Measurements from ENCODE around the gene FNDC3A. TPM values are rescaled to one million over a fixed set of nuclear protein-coding genes. Genes with fewer than 3 reads are reported as not detected.

The FNDC3A gene
- total RNA-seq, 2 donors from 2014 or later, result 35.3 to 39.0 TPM

- Mint-ChIP-seq H3K27ac (peak overlapping the region; percentile 59 to 93), H3K36me3 (peaks cover 16% of the 10 kb centered on the region), H3K4me1 (ENCODE audit: low read depth in 2 of 2) (peaks cover 43 to 45% of the 10 kb centered on the region in 2 donors), H3K9me3 (peaks cover 3% of the 10 kb centered on the region), H3K4me3 (peak overlapping the region; percentile 46), H3K27me3 (no peaks in the 10 kb centered on the region)
- ATAC-seq (peak; percentile 65 to 86), DNase-seq (ENCODE audit: low spot score) (no peak)
Measured at GRCh38 chr13:49026851-49027250, 51.1 kb downstream of the FNDC3A start.

- H3K4me3 Mint-ChIP-seq, result no peak overlapping the region
- peaks cover 16% of the 10 kb centered on the region for H3K36me3 Mint-ChIP-seq
- peaks cover 40 to 43% of the 10 kb centered on the region in 2 donors for H3K4me1 Mint-ChIP-seq (ENCODE audit: low read depth in 2 of 2)
- ATAC-seq (peak in 1 of 2 donors; percentile 76), DNase-seq (ENCODE audit: low spot score) (no peak)
- peak overlapping the region; percentile 30 to 44 for H3K27ac Mint-ChIP-seq
- H3K27me3 Mint-ChIP-seq, result no peaks in the 10 kb centered on the region
- peaks cover 3% of the 10 kb centered on the region for H3K9me3 Mint-ChIP-seq
Measured at GRCh38 chr13:49029570-49029969, 53.9 kb downstream of the FNDC3A start.

GRCh38 chr13:49030213-49030612 is 54.5 kb downstream of the FNDC3A start:
- H3K4me3 Mint-ChIP-seq, result no peak overlapping the region
- no peak for DNase-seq (ENCODE audit: low spot score)
- H3K36me3 Mint-ChIP-seq, result peaks cover 16% of the 10 kb centered on the region
- H3K27ac Mint-ChIP-seq, result peak overlapping the region; percentile 30 to 44
- H3K27me3 Mint-ChIP-seq, result no peaks in the 10 kb centered on the region
- peaks cover 40 to 43% of the 10 kb centered on the region in 2 donors for H3K4me1 Mint-ChIP-seq (ENCODE audit: low read depth in 2 of 2)
- no peak for ATAC-seq
- peaks cover 3% of the 10 kb centered on the region for H3K9me3 Mint-ChIP-seq

- no peak overlapping the region for H3K27ac Mint-ChIP-seq
- ATAC-seq (no peak), DNase-seq (ENCODE audit: low spot score) (no peak)
- no peaks in the 10 kb centered on the region for H3K9me3 Mint-ChIP-seq
- H3K36me3 Mint-ChIP-seq, result no peaks in the 10 kb centered on the region
- H3K4me3 Mint-ChIP-seq, result no peak overlapping the region
- peaks cover 0 to 5% of the 10 kb centered on the region in 2 donors for H3K4me1 Mint-ChIP-seq (ENCODE audit: low read depth in 2 of 2)
- H3K27me3 Mint-ChIP-seq, result no peaks in the 10 kb centered on the region
Measured at GRCh38 chr13:49040872-49041271, 65.2 kb downstream of the FNDC3A start.

GRCh38 chr13:49042476-49042875 is 66.8 kb downstream of the FNDC3A start:
- Mint-ChIP-seq H3K9me3 (no peaks in the 10 kb centered on the region), H3K4me1 (ENCODE audit: low read depth in 2 of 2) (peaks cover 0 to 5% of the 10 kb centered on the region in 2 donors)

GRCh38 chr13:49044008-49044407 is 68.3 kb downstream of the FNDC3A start:
- H3K4me3 Mint-ChIP-seq, result no peak overlapping the region
- no peak for DNase-seq (ENCODE audit: low spot score)
- ATAC-seq, result no peak
- H3K9me3 Mint-ChIP-seq, result no peaks in the 10 kb centered on the region
- no peak overlapping the region for H3K27ac Mint-ChIP-seq
- H3K36me3 Mint-ChIP-seq, result peaks cover 6% of the 10 kb centered on the region
- no peaks in the 10 kb centered on the region for H3K27me3 Mint-ChIP-seq
- H3K4me1 Mint-ChIP-seq (ENCODE audit: low read depth in 2 of 2), result peaks cover 6 to 10% of the 10 kb centered on the region in 2 donors

More at GRCh38 chr13:49042476-49042875, 66.8 kb downstream of the FNDC3A start:
- Mint-ChIP-seq H3K36me3 (no peaks in the 10 kb centered on the region), H3K4me3 (no peak overlapping the region), H3K27me3 (no peaks in the 10 kb centered on the region), H3K27ac (no peak overlapping the region)
- ATAC-seq (no peak), DNase-seq (ENCODE audit: low spot score) (no peak)

DNA sequence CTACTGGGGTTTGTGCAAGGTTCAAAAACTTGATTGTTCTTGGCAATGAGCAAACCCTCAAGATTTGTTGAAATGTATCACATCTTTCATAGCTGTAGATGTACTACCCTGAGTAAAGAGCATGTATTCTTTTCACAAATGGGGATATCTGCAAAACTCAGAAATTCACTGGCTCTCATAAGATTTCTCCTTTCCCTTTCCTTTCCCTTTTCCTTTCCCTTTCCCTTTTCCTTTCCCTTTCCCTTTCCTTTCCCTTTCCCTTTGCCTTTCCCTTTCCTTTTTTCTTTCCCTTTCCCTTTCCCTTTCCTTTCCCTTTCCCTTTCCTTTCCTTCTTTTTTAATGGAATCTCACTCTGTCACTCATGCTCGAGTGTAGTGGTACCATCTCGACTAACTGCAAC is 69.1 kb downstream of the FNDC3A start:
- Mint-ChIP-seq H3K27ac (no peak overlapping the region), H3K27me3 (no peaks in the 10 kb centered on the region), H3K4me1 (ENCODE audit: low read depth in 2 of 2) (peaks cover 6 to 15% of the 10 kb centered on the region in 2 donors), H3K4me3 (no peak overlapping the region), H3K9me3 (no peaks in the 10 kb centered on the region), H3K36me3 (peaks cover 10% of the 10 kb centered on the region)
- ATAC-seq, result no peak
- DNase-seq (ENCODE audit: low spot score), result no peak

- DNase-seq (ENCODE audit: low spot score), result no peak
- ATAC-seq, result no peak
- Mint-ChIP-seq H3K4me3 (no peak overlapping the region), H3K27ac (no peak overlapping the region), H3K36me3 (peaks cover 14% of the 10 kb centered on the region), H3K9me3 (no peaks in the 10 kb centered on the region), H3K4me1 (ENCODE audit: low read depth in 2 of 2) (peaks cover 6 to 17% of the 10 kb centered on the region in 2 donors), H3K27me3 (no peaks in the 10 kb centered on the region)
Measured at GRCh38 chr13:49046002-49046401, 70.3 kb downstream of the FNDC3A start.

DNA sequence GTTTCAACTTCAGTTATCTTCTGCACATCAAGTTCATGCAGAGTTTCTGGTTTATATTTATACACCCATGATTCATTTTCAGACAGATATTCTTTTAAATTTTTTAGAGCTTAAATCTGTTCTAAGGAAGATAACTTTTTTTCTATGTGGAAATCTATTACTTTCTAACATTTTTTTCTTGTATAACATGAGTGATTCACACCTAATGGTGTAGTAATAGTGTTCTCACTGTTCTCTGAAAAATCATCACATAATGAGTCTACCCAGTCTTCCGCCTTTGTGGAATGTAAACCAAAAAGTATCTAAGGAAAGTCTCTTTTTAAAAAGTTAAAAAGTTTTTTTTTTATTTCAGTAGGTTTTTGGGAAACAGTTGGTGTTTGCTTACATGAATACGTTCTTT is 70.8 kb downstream of the FNDC3A start:
- no peak overlapping the region for H3K27ac Mint-ChIP-seq
- peaks cover 6 to 17% of the 10 kb centered on the region in 2 donors for H3K4me1 Mint-ChIP-seq (ENCODE audit: low read depth in 2 of 2)
- H3K9me3 Mint-ChIP-seq, result peaks cover 1% of the 10 kb centered on the region
- H3K36me3 Mint-ChIP-seq, result peaks cover 15% of the 10 kb centered on the region
- no peaks in the 10 kb centered on the region for H3K27me3 Mint-ChIP-seq
- H3K4me3 Mint-ChIP-seq, result no peak overlapping the region
- ATAC-seq (no peak), DNase-seq (ENCODE audit: low spot score) (no peak)

DNA sequence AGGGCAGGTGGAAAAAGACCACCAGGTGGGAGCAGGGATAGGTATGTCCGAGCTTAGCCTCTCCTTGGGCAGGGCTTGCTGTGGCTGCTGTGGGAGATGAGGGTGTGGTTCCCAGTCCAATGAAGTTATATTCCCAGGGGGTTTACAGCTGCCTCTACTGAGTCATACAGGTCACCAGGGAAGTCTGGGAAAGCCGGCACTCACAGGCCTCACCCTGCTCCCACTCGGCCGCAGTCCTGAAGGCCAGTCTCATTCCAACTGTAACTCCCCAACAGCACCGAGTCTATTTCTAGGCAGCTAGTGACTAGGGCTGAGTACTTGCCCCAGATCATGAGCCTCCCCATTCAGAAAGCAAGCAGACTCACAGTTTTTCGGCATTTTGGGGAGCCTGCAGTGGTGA is 77.1 kb downstream of the FNDC3A start:
- Mint-ChIP-seq H3K27ac (no peak overlapping the region), H3K27me3 (no peaks in the 10 kb centered on the region), H3K36me3 (peaks cover 15% of the 10 kb centered on the region), H3K4me3 (no peak overlapping the region), H3K4me1 (ENCODE audit: low read depth in 2 of 2) (peaks cover 6 to 27% of the 10 kb centered on the region in 2 donors), H3K9me3 (peaks cover 5% of the 10 kb centered on the region)
- DNase-seq (ENCODE audit: low spot score), result no peak
- ATAC-seq, result no peak

GRCh38 chr13:49053215-49053614 is 77.5 kb downstream of the FNDC3A start:
- no peak overlapping the region for H3K4me3 Mint-ChIP-seq
- H3K9me3 Mint-ChIP-seq, result peaks cover 5% of the 10 kb centered on the region
- H3K27ac Mint-ChIP-seq, result no peak overlapping the region
- ATAC-seq, result no peak
- peaks cover 15% of the 10 kb centered on the region for H3K36me3 Mint-ChIP-seq
- DNase-seq (ENCODE audit: low spot score), result no peak
- H3K4me1 Mint-ChIP-seq (ENCODE audit: low read depth in 2 of 2), result peaks cover 6 to 29% of the 10 kb centered on the region in 2 donors
- no peaks in the 10 kb centered on the region for H3K27me3 Mint-ChIP-seq

DNA sequence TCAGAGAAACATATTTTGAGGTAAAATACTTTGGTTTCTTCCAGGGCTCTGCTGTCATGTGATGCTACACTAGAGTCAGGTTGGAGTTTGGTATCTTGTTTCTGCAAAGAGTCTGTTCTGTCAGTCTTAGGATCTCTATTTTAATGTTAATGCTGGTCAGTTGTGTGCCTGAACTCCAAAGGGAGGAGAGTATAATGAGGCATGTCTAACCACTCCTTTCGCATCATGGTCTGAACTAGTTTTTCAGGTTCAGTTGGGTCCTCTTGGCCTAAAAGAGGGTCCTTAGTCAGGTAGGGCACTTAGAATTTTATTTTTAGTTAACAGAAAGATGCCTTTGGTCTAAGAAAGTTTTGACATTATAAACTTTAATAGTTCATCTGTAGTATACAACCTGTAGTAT is 78.2 kb downstream of the FNDC3A start:
- no peaks in the 10 kb centered on the region for H3K27me3 Mint-ChIP-seq
- ATAC-seq (no peak), DNase-seq (ENCODE audit: low spot score) (no peak)
- H3K4me1 Mint-ChIP-seq (ENCODE audit: low read depth in 2 of 2), result peaks cover under 1 to 25% of the 10 kb centered on the region in 2 donors
- peaks cover 10% of the 10 kb centered on the region for H3K36me3 Mint-ChIP-seq
- H3K9me3 Mint-ChIP-seq, result peaks cover 5% of the 10 kb centered on the region
- no peak overlapping the region for H3K4me3 Mint-ChIP-seq
- H3K27ac Mint-ChIP-seq, result no peak overlapping the region

- no peaks in the 10 kb centered on the region for H3K27me3 Mint-ChIP-seq
- H3K4me1 Mint-ChIP-seq (ENCODE audit: low read depth in 2 of 2), result peaks cover 0 to 19% of the 10 kb centered on the region in 2 donors
- ATAC-seq (no peak), DNase-seq (ENCODE audit: low spot score) (no peak)
- H3K4me3 Mint-ChIP-seq, result no peak overlapping the region
- no peak overlapping the region for H3K27ac Mint-ChIP-seq
- H3K36me3 Mint-ChIP-seq, result peaks cover 5% of the 10 kb centered on the region
- peaks cover 5% of the 10 kb centered on the region for H3K9me3 Mint-ChIP-seq
Measured at GRCh38 chr13:49055021-49055420, 79.3 kb downstream of the FNDC3A start.

DNA sequence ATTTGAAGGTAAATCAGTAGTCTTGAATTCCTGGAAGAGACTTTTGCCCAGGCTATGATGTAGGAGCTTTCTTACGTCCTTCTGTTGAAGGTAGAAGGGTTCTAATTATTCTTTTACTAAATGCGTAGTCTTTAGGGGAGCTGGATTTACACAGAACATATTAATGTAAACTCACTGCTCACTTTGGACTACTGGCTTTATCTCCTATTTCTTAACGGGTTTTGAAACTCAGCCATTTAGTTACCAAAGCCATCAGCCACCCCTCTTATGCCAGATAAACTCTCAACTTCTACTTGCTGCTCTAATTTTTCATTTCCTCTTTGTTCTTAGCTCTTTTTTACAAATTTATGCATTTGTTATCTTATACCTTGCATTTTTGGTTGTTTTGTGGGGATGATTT is 81.5 kb downstream of the FNDC3A start:
- Mint-ChIP-seq H3K4me3 (no peak overlapping the region), H3K27ac (no peak overlapping the region), H3K9me3 (no peaks in the 10 kb centered on the region), H3K4me1 (ENCODE audit: low read depth in 2 of 2) (peaks cover 6 to 20% of the 10 kb centered on the region in 2 donors), H3K36me3 (no peaks in the 10 kb centered on the region), H3K27me3 (no peaks in the 10 kb centered on the region)
- no peak for DNase-seq (ENCODE audit: low spot score)
- ATAC-seq, result no peak

DNA sequence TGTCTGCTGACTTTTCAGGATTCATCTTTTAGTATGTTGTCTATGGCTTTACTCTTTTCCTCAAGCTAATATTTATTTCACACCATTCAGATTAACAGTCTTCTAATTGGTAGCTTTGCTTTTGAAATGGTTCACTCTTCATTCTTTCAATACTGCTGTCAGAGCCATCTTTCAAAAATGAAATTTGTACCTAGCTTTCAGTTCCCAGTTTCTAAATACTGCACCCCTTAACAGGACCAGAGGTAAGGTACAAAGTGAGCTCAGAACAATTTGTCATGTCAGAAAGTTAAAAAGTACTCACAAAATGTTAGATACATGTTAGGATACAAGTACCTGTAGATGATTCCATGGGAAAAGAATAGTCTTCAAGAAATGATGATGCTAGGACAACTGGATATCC is 83.0 kb downstream of the FNDC3A start:
- Mint-ChIP-seq H3K4me3 (no peak overlapping the region), H3K27me3 (no peaks in the 10 kb centered on the region), H3K4me1 (ENCODE audit: low read depth in 2 of 2) (peaks cover 11 to 17% of the 10 kb centered on the region in 2 donors)

More for the DNA sequence above, 83.0 kb downstream of the FNDC3A start:
- H3K36me3 Mint-ChIP-seq, result no peaks in the 10 kb centered on the region
- no peak overlapping the region for H3K27ac Mint-ChIP-seq
- DNase-seq (ENCODE audit: low spot score) (no peak), ATAC-seq (no peak)
- H3K9me3 Mint-ChIP-seq, result no peaks in the 10 kb centered on the region

Measured in natural killer cell treated with Interleukin-12 subunit alpha and Interleukin-12 subunit beta and Interleukin-15 and Interleukin-18, amount 100 ng/mL, for 72 hours (primary cell).